GM18498 (cell line): ENCODE measurements around the gene CDHR3.

Experiments
- ATAC-seq: cut with Tn5 transposase; IDR thresholded peaks from one replicate; pipeline ENCODE4 v1.9.1; 2021; ENCODE audit warnings: mild to moderate bottlenecking, moderate library complexity; ENCODE audit not compliant: unreplicated experiment

CDHR3 gene

DNA sequence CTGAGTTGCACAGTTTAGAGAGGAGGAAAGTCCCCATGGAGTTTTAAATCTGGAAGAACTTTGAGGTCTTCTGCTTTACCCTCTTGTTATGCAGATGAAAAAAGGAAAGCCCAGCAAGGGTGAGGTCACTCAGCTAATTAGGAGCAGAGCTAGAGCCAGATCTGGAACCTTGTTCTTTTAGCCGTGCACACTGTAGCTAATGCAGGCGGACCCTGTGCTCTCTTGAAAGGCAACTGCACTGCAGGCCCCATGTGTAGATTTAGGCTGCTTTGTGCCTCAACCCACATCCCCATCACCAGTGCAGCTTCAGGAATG is 85.6 kb downstream of the CDHR3 start:
- ATAC-seq, result no peak

DNA sequence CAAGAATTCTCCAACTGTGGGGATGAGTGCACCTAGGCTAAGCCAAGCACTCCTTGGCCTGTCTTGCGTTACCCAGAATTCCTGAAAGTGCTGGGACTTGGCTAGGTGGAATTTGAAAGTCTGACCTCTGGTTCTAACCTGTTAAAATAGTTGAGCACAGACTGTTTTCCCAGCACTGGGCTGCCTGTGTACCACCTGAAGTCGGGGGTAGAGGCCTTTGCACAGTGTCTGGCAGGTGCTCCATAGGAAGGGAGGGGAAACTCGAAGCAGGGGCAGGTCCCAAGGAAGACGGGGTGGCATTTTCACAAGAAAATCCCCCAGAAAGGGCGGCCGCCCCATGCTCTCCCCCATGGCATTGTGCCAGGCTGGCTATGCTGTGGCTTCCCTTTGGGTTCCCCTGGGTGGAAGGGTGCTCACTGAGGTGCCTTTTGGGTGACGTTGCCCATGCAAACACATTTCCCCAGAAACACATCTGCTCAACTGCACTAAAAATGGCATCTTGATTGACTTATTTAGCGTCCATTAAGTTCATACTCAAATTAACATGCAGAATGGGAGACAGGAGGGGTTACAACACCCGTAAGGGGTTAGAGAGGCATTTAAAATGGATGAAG is 86.2 kb downstream of the CDHR3 start:
- no peak for ATAC-seq

GRCh38 chr7:106050002-106050745 is 87.1 kb downstream of the CDHR3 start:
- ATAC-seq, result no peak

DNA sequence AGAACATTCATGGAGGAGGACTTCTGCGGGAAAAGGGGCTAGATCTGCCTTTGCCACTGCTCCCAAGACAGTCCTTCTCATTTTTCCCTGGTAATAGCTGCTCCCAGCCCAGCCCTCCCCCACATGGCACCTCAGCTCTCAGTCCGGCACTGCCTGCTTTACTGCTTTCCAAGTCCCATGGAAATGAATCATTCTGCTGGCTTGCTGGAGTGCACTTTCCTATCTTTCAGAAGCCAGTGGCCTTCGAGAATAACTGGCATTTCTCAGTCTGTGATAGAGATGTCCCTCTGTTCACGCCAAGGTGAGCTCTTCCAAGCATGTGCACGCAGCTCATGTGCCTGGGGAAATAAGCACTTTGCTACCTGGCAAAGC is 87.7 kb downstream of the CDHR3 start:
- no peak for ATAC-seq

DNA sequence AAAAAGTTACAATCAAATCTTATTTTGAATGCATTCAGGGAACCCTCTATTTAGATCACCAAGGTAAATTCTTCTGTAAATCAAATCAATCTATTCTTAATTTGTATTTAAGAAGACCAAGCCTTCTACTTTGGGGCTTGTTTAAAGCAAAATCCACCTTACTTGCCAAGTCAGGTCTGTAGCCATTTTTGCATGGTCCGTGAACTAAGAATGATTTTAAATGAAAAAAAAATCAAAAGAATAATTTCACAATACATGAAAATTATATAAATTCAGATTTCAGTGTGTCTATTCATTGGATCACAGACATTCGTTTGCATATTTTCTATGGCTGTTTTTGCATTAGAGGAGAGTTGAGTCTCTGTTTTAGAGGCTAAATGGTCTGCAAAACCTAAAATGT is 89.6 kb downstream of the CDHR3 start:
- no peak for ATAC-seq

DNA sequence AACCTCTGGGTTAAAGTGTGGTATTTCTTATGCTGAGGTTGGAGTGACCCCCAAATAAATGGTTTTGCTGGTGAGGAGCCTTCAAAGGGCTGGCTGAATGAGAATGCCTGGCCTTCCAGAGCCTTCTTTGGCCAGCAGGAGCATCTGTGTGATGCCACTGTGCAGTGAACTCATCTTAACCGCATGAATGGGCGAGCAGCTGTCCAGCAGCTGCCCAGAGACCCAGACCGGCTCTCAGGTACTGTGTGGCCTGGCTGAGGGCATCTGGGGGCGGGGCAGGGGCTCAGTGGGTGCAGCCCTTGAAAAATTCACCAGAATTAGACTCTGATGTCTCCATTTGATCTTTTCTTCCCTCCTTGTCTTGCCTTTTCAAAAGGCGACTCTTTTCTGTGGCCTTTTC is 90.0 kb downstream of the CDHR3 start:
- ATAC-seq, result no peak

DNA sequence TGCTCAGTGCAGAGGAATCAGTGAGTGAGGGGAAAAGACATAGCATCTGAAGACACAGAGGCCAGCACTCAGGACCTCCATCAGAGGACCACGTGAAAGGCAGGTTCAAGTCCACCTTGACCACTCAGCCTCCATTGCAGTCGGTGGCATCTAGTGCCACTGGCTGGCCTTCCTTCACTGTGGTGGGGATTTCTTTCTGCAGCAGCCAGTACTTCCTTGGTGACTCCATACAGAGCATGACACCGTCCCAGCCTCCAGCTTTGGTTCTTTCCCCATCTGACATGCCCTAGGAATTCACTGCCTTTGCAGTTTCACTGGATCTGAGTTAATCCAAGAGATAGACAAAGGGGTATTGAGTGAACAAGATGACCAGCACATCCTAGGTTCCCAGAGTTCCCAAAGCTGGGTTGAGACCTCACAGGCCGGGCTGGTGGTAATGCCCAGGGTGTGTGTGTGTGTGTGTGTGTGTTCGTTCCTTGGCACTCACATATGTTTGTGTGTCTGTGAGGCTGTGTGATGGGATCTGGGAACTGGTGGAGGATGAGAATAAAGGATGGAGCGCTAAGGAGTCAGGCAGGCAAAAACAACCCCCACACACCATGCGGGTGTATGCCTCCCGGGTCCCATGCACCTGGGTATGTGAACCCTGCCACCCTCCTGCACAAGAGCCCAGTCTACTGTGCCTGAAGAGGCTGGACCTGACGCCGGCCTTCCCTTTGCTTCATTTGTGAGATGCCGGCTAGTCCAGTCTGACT is 91.3 kb downstream of the CDHR3 start:
- no peak for ATAC-seq

DNA sequence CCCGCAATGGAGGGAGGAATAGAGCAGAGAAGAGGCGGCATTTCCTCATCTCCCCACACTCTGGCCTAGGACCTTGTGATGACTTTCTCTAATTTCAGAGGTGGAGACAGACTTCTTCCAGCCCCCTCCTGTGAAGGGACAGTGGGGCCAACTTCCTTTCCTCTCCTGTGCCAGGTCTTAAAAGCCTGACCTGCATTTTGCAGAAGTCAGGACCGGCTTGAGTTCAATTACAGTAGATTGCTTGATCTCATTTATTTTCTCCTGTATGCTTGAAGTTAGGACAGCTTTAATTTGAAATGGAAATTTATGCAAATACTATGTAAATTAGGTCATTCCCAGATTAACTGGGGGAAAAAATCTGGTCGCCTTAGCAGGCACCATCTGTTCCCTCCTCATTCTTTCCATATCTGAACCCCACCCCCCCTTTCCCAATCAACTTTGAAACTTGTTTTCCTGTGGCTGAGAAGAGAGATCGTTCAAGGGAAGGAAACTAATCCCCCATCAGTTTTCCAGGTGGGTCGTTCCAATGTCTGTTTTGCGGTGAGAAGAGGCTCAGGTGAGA is 92.0 kb downstream of the CDHR3 start:
- no peak for ATAC-seq

GRCh38 chr7:106056513-106057203 is 93.6 kb downstream of the CDHR3 start:
- ATAC-seq, result peak; percentile 49

GRCh38 chr7:106057204-106057961 is 94.3 kb downstream of the CDHR3 start:
- no peak for ATAC-seq

GRCh38 chr7:106057962-106058927 is 95.2 kb downstream of the CDHR3 start:
- peak; percentile 67 for ATAC-seq

DNA sequence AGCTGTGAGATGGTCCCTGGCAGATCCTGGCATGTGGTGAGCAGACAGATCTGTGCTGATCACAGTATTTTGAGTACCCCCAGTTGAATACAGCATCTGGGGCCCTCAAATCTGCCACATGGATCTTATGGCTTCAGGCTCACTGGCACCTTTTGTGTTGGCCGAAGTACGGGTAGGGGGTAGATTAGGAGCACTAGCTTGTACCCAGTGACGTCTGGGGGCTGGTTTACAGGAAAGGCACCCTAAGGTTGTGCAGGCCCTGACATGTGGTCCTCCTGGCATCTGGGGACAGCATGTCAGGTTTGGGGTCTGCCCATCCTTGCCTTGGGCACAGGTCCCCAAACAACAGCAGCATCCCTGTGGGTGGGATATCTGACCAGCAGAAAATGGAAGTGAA is 95.9 kb downstream of the CDHR3 start:
- ATAC-seq, result no peak

- ATAC-seq, result no peak
Observed at GRCh38 chr7:106059556-106059955, 96.5 kb downstream of the CDHR3 start.

- ATAC-seq, result no peak
Observed at GRCh38 chr7:106060394-106060920, 97.4 kb downstream of the CDHR3 start.

- ATAC-seq, result peak; percentile 43
Observed at GRCh38 chr7:106061301-106061979, 98.4 kb downstream of the CDHR3 start.

DNA sequence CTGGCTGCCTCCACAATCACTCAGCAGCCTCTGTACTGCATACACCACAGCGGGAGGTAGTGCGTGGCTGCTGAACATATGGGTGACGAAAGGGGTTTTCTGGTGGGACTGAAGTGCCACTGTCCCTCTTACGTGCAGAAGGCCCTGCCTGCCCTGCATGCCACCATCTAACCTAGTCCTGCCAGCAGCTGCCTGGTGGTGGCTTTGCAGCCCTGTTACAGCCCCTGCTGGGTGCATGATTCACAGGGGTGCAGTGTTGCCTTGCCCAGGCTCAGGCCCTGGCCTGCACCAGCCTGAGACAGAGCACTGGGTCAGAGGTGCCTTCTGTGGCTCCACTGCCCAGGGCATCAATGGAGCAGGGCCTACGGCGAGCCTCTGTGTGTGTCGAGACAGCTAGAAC is 98.9 kb downstream of the CDHR3 start:
- ATAC-seq, result no peak

DNA sequence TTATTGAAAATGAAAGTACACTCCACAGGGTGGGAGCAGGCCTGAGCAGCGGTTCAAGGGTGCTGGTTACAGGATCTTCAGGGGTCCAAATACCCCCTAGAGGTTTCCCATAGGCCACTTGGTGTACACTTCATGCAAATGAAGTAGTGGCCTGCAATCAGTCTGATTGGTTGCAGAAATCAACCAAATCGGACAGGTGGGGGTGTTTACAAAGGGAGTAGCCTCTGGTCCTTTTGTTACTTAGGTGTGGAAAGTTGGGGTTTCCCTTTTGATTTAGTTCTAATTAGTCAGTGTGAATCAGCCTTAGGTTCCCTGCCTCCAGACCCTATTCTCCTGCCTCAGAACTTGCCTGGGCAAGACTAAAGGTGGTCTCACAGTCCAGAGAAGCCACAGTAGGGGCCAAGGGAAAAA is 99.5 kb downstream of the CDHR3 start:
- ATAC-seq, result no peak

- ATAC-seq, result no peak
Observed at GRCh38 chr7:106063024-106063423, 100.0 kb downstream of the CDHR3 start.

DNA sequence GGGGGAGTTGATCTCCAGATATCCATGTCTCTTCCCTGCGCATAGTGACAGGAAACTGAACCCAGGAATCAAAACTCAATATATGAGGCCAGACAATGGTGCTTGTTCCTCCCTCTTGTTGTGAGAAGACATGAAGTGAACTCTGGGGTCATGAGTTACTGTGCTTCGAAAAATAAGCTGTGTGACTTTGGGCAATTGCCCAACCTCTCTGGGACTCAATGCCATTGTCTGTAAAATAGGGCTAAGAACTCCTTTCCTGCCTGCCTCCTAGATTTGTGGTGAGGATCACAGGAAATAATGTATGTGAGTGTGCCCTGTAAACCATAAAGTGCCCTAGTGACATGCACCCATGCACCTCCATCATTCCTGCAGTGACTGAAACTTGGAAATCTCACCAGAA is 100.6 kb downstream of the CDHR3 start:
- no peak for ATAC-seq
